Spleen (tissue), 7 donors: ENCODE data around the gene PTPRM.

ENCODE experiments used
- CTCF ChIP-seq, 11 experiments: fragments of 200-600 bp in 7 of 11; fragments of 450-650 bp in 4 of 11; sonication (generic) in 4 of 11; IDR thresholded peaks in 8 of 11; conservative IDR thresholded peaks in 3 of 11; 1 replicate in 7 of 11; 2 replicates in 4 of 11; pipeline versions ENCODE4 v1.4.0 to v1.8.0; 2016 to 2021; ENCODE audit warnings: antibody characterized with exemption in 11 of 11, inconsistent platforms in 4 of 11, mild to moderate bottlenecking in 1 of 11
- POLR2A ChIP-seq, 3 donors: fragments of 450-650 bp; IDR thresholded peaks; one replicate each; pipeline ENCODE4 v1.5.1; 2017; ENCODE audit warnings: antibody characterized with exemption in 3 of 3, mild to moderate bottlenecking in 1 of 3
- POLR2AphosphoS5 ChIP-seq, 3 donors: sonication (generic); formaldehyde crosslinking; IDR thresholded peaks; one replicate each; pipeline ENCODE4 v1.5.1; 2017; ENCODE audit warnings: antibody characterized with exemption in 3 of 3
- donor health status: DM: no; HTN: no; CAD: no; lungs with moderate emphysema.
- donor health status: DM: no; HTN: no; CAD: no.
- donor health status: DM: no; HTN: no; CAD: no.

GRCh38 chr18:8008033-8008432 lies 440.9 kb downstream of the PTPRM start:
- TF ChIP-seq CTCF (IDR thresholded peaks at IDR 0.05 in 8 of 11, conservative IDR thresholded peaks at IDR 0.05 in 3 of 11) (no peak), POLR2AphosphoS5 (IDR thresholded peaks at IDR 0.05) (no peak), POLR2A (IDR thresholded peaks at IDR 0.05) (no peak)
